Measurements from ENCODE around the gene EEFSEC.

EEFSEC gene

GRCh38 chr3:128374746-128375445 is 221.6 kb downstream of the EEFSEC start:
- no peaks in the 10 kb centered on the region for H3K27me3 ChIP-seq (ENCODE audit: control insufficient read depth in 1 of 2, insufficient read depth in 2 of 2, low read length in 2 of 2)
- no peak overlapping the region for H3K4me3 ChIP-seq (ENCODE audit: low read depth in 1 of 2, low read length in 2 of 2)
- peaks cover 2 to 22% of the 10 kb centered on the region in 2 donors for H3K36me3 ChIP-seq (ENCODE audit: control insufficient read depth in 1 of 2, insufficient read depth in 2 of 2, low read length in 2 of 2)
- no peak overlapping the region for H3K27ac ChIP-seq (ENCODE audit: low read depth, low read length)
- no peak overlapping the region for H3K9ac ChIP-seq (ENCODE audit: low read depth in 1 of 2, low read length in 2 of 2)
- H3K9me3 ChIP-seq (ENCODE audit: control insufficient read depth in 1 of 2, low read length in 2 of 2), result no peaks in the 10 kb centered on the region
- no peaks in the 10 kb centered on the region for H3K4me1 ChIP-seq (ENCODE audit: control insufficient read depth in 1 of 2, insufficient read depth in 2 of 2, low read length in 2 of 2)

GRCh38 chr3:128376516-128376915 is 223.2 kb downstream of the EEFSEC start:
- H3K27ac ChIP-seq (ENCODE audit: low read depth, low read length), result no peak overlapping the region
- no peak overlapping the region for H3K4me3 ChIP-seq (ENCODE audit: low read depth in 1 of 2, low read length in 2 of 2)
- H3K9ac ChIP-seq (ENCODE audit: low read depth in 1 of 2, low read length in 2 of 2), result no peak overlapping the region
- H3K36me3 ChIP-seq (ENCODE audit: control insufficient read depth in 1 of 2, insufficient read depth in 2 of 2, low read length in 2 of 2), result peaks cover 2 to 22% of the 10 kb centered on the region in 2 donors
- H3K27me3 ChIP-seq (ENCODE audit: control insufficient read depth in 1 of 2, insufficient read depth in 2 of 2, low read length in 2 of 2), result no peaks in the 10 kb centered on the region
- peaks cover 4% of the 10 kb centered on the region in 2 donors for H3K4me1 ChIP-seq (ENCODE audit: control insufficient read depth in 1 of 2, insufficient read depth in 2 of 2, low read length in 2 of 2)
- H3K9me3 ChIP-seq (ENCODE audit: control insufficient read depth in 1 of 2, low read length in 2 of 2), result no peaks in the 10 kb centered on the region

GRCh38 chr3:128378631-128379347 is 225.5 kb downstream of the EEFSEC start:
- Histone ChIP-seq H3K4me1 (ENCODE audit: control insufficient read depth in 1 of 2, insufficient read depth in 2 of 2, low read length in 2 of 2) (peaks cover 26% of the 10 kb centered on the region in 2 donors), H3K27ac (ENCODE audit: low read depth, low read length) (no peak overlapping the region), H3K27me3 (ENCODE audit: control insufficient read depth in 1 of 2, insufficient read depth in 2 of 2, low read length in 2 of 2) (no peaks in the 10 kb centered on the region), H3K4me3 (ENCODE audit: low read depth in 1 of 2, low read length in 2 of 2) (no peak overlapping the region), H3K9me3 (ENCODE audit: control insufficient read depth in 1 of 2, low read length in 2 of 2) (no peaks in the 10 kb centered on the region), H3K36me3 (ENCODE audit: control insufficient read depth in 1 of 2, insufficient read depth in 2 of 2, low read length in 2 of 2) (peaks cover 2 to 11% of the 10 kb centered on the region in 2 donors), H3K9ac (ENCODE audit: low read depth in 1 of 2, low read length in 2 of 2) (no peak overlapping the region)

- no peaks in the 10 kb centered on the region for H3K9me3 ChIP-seq (ENCODE audit: control insufficient read depth in 1 of 2, low read length in 2 of 2)
- H3K9ac ChIP-seq (ENCODE audit: low read depth in 1 of 2, low read length in 2 of 2), result no peak overlapping the region
- H3K27me3 ChIP-seq (ENCODE audit: control insufficient read depth in 1 of 2, insufficient read depth in 2 of 2, low read length in 2 of 2), result no peaks in the 10 kb centered on the region
- H3K4me1 ChIP-seq (ENCODE audit: control insufficient read depth in 1 of 2, insufficient read depth in 2 of 2, low read length in 2 of 2), result peaks cover 26 to 27% of the 10 kb centered on the region in 2 donors
- no peak overlapping the region for H3K4me3 ChIP-seq (ENCODE audit: low read depth in 1 of 2, low read length in 2 of 2)
- no peak overlapping the region for H3K27ac ChIP-seq (ENCODE audit: low read depth, low read length)
- H3K36me3 ChIP-seq (ENCODE audit: control insufficient read depth in 1 of 2, insufficient read depth in 2 of 2, low read length in 2 of 2), result peaks cover 0 to 7% of the 10 kb centered on the region in 2 donors
Measured at GRCh38 chr3:128379367-128380160, 226.3 kb downstream of the EEFSEC start.

- H3K4me1 ChIP-seq (ENCODE audit: control insufficient read depth in 1 of 2, insufficient read depth in 2 of 2, low read length in 2 of 2), result peaks cover 26 to 27% of the 10 kb centered on the region in 2 donors
- H3K9me3 ChIP-seq (ENCODE audit: control insufficient read depth in 1 of 2, low read length in 2 of 2), result no peaks in the 10 kb centered on the region
- H3K9ac ChIP-seq (ENCODE audit: low read depth in 1 of 2, low read length in 2 of 2), result no peak overlapping the region
- peaks cover 0 to 3% of the 10 kb centered on the region in 2 donors for H3K36me3 ChIP-seq (ENCODE audit: control insufficient read depth in 1 of 2, insufficient read depth in 2 of 2, low read length in 2 of 2)
- H3K4me3 ChIP-seq (ENCODE audit: low read depth in 1 of 2, low read length in 2 of 2), result no peak overlapping the region
- H3K27ac ChIP-seq (ENCODE audit: low read depth, low read length), result no peak overlapping the region
- no peaks in the 10 kb centered on the region for H3K27me3 ChIP-seq (ENCODE audit: control insufficient read depth in 1 of 2, insufficient read depth in 2 of 2, low read length in 2 of 2)
Measured at GRCh38 chr3:128380295-128380694, 227.0 kb downstream of the EEFSEC start.

- Histone ChIP-seq H3K9me3 (ENCODE audit: control insufficient read depth in 1 of 2, low read length in 2 of 2) (no peaks in the 10 kb centered on the region), H3K36me3 (ENCODE audit: control insufficient read depth in 1 of 2, insufficient read depth in 2 of 2, low read length in 2 of 2) (no peaks in the 10 kb centered on the region), H3K27me3 (ENCODE audit: control insufficient read depth in 1 of 2, insufficient read depth in 2 of 2, low read length in 2 of 2) (no peaks in the 10 kb centered on the region), H3K4me3 (ENCODE audit: low read depth in 1 of 2, low read length in 2 of 2) (no peak overlapping the region), H3K27ac (ENCODE audit: low read depth, low read length) (no peak overlapping the region), H3K9ac (ENCODE audit: low read depth in 1 of 2, low read length in 2 of 2) (no peak overlapping the region), H3K4me1 (ENCODE audit: control insufficient read depth in 1 of 2, insufficient read depth in 2 of 2, low read length in 2 of 2) (peaks cover 26 to 27% of the 10 kb centered on the region in 2 donors)
Measured at GRCh38 chr3:128380719-128381118, 227.4 kb downstream of the EEFSEC start.

- Histone ChIP-seq H3K27ac (ENCODE audit: low read depth, low read length) (no peak overlapping the region), H3K4me1 (ENCODE audit: control insufficient read depth in 1 of 2, insufficient read depth in 2 of 2, low read length in 2 of 2) (peaks cover 26 to 27% of the 10 kb centered on the region in 2 donors), H3K27me3 (ENCODE audit: control insufficient read depth in 1 of 2, insufficient read depth in 2 of 2, low read length in 2 of 2) (no peaks in the 10 kb centered on the region), H3K9ac (ENCODE audit: low read depth in 1 of 2, low read length in 2 of 2) (no peak overlapping the region), H3K9me3 (ENCODE audit: control insufficient read depth in 1 of 2, low read length in 2 of 2) (no peaks in the 10 kb centered on the region), H3K4me3 (ENCODE audit: low read depth in 1 of 2, low read length in 2 of 2) (no peak overlapping the region), H3K36me3 (ENCODE audit: control insufficient read depth in 1 of 2, insufficient read depth in 2 of 2, low read length in 2 of 2) (no peaks in the 10 kb centered on the region)
Measured at GRCh38 chr3:128381609-128382008, 228.3 kb downstream of the EEFSEC start.

GRCh38 chr3:128382221-128382807 is 229.0 kb downstream of the EEFSEC start:
- H3K9me3 ChIP-seq (ENCODE audit: control insufficient read depth in 1 of 2, low read length in 2 of 2), result no peaks in the 10 kb centered on the region
- H3K27me3 ChIP-seq (ENCODE audit: control insufficient read depth in 1 of 2, insufficient read depth in 2 of 2, low read length in 2 of 2), result no peaks in the 10 kb centered on the region
- no peak overlapping the region for H3K9ac ChIP-seq (ENCODE audit: low read depth in 1 of 2, low read length in 2 of 2)
- H3K4me1 ChIP-seq (ENCODE audit: control insufficient read depth in 1 of 2, insufficient read depth in 2 of 2, low read length in 2 of 2), result peaks cover 26 to 27% of the 10 kb centered on the region in 2 donors
- no peak overlapping the region for H3K27ac ChIP-seq (ENCODE audit: low read depth, low read length)
- H3K4me3 ChIP-seq (ENCODE audit: low read depth in 1 of 2, low read length in 2 of 2), result no peak overlapping the region
- H3K36me3 ChIP-seq (ENCODE audit: control insufficient read depth in 1 of 2, insufficient read depth in 2 of 2, low read length in 2 of 2), result no peaks in the 10 kb centered on the region

- H3K9me3 ChIP-seq (ENCODE audit: control insufficient read depth in 1 of 2, low read length in 2 of 2), result no peaks in the 10 kb centered on the region
- H3K27ac ChIP-seq (ENCODE audit: low read depth, low read length), result no peak overlapping the region
- no peak overlapping the region for H3K9ac ChIP-seq (ENCODE audit: low read depth in 1 of 2, low read length in 2 of 2)
- no peaks in the 10 kb centered on the region for H3K27me3 ChIP-seq (ENCODE audit: control insufficient read depth in 1 of 2, insufficient read depth in 2 of 2, low read length in 2 of 2)
- H3K36me3 ChIP-seq (ENCODE audit: control insufficient read depth in 1 of 2, insufficient read depth in 2 of 2, low read length in 2 of 2), result no peaks in the 10 kb centered on the region
- peaks cover 26 to 27% of the 10 kb centered on the region in 2 donors for H3K4me1 ChIP-seq (ENCODE audit: control insufficient read depth in 1 of 2, insufficient read depth in 2 of 2, low read length in 2 of 2)
- peak overlapping the region in 1 of 2 donors; percentile 28 for H3K4me3 ChIP-seq (ENCODE audit: low read depth in 1 of 2, low read length in 2 of 2)
Measured at GRCh38 chr3:128383316-128384235, 230.3 kb downstream of the EEFSEC start.
